SU-DHL-6 (cell line): Measurements from ENCODE around the gene CD180.

Experiments used
- CTCF ChIP-seq: fragments of 200-600 bp; sonication (generic); IDR thresholded peaks from one replicate; pipeline ENCODE4 v1.5.1; 2017; ENCODE audit warnings: antibody characterized with exemption, mild to moderate bottlenecking, low read length, moderate library complexity; ENCODE audit not compliant: insufficient read depth, poor library complexity, severe bottlenecking
- EZH2phosphoT487 ChIP-seq: fragments of 200-600 bp; sonication (generic), shearing (Covaris generic); conservative IDR thresholded peaks from 2 replicates; pipeline ENCODE4 v1.6.1; 2018; ENCODE audit warnings: mild to moderate bottlenecking, antibody characterized with exemption, low read length, moderate library complexity, mixed read lengths

GRCh38 chr5:67156976-67157583 lies 39.5 kb downstream of the CD180 start:
- TF ChIP-seq CTCF (peak; percentile 63), EZH2phosphoT487 (no peak)
